SK-N-SH treated with all-trans-retinoic acid at 6 μM for 48 hours (cell line): ENCODE measurements around the gene BNIPL.

Experiments
- ATAC-seq: fragments of 200-7000 bp; cut with Tn5 transposase; 3 replicates; pipeline ENCODE4 v1.9.1; 2020; ENCODE audit warnings: mild to moderate bottlenecking, moderate library complexity
- ARNTL ChIP-seq: fragments of 450-650 bp; formaldehyde crosslinking; IDR thresholded peaks from 2 replicates; pipeline ENCODE4 v1.5.0; 2020; ENCODE audit warnings: low read depth, mild to moderate bottlenecking, moderate library complexity, borderline replicate concordance
- BACH2 ChIP-seq: fragments of 250-450 bp; sonication (Bioruptor Pico); IDR thresholded peaks from 2 replicates; pipeline ENCODE4 v1.9.0; 2021; ENCODE audit warnings: mild to moderate bottlenecking, borderline replicate concordance
- CSDC2 ChIP-seq: fragments of 250-450 bp; sonication (Bioruptor Pico); IDR thresholded peaks from 2 replicates; pipeline ENCODE4 v1.5.0; 2020; ENCODE audit warnings: mild to moderate bottlenecking, moderate library complexity
- ESRRG ChIP-seq: fragments of 250-450 bp; sonication (Bioruptor Pico); IDR thresholded peaks from 2 replicates; pipeline ENCODE4 v1.6.1; 2021; ENCODE audit warnings: mild to moderate bottlenecking
- GLIS3 ChIP-seq: fragments of 250-450 bp; sonication (Bioruptor Pico); IDR thresholded peaks from 2 replicates; pipeline ENCODE4 v1.5.0; 2020; ENCODE audit warnings: mild to moderate bottlenecking, moderate library complexity
- OSR1 ChIP-seq: fragments of 250-450 bp; sonication (Bioruptor Pico); IDR thresholded peaks from 2 replicates; pipeline ENCODE4 v1.8.0; 2022; ENCODE audit warnings: moderate library complexity, mild to moderate bottlenecking, inconsistent platforms
- PPARA ChIP-seq: fragments of 250-450 bp; sonication (Bioruptor Pico); IDR thresholded peaks from 2 replicates; pipeline ENCODE4 v1.5.0; 2020; ENCODE audit warnings: mild to moderate bottlenecking, borderline replicate concordance
- RARB ChIP-seq: fragments of 250-450 bp; sonication (Bioruptor Pico); IDR thresholded peaks from 2 replicates; pipeline ENCODE4 v1.8.0; 2021; ENCODE audit warnings: mild to moderate bottlenecking, moderate library complexity
- SNAI2 ChIP-seq: fragments of 250-450 bp; sonication (Bioruptor Pico); IDR thresholded peaks from 2 replicates; pipeline ENCODE4 v1.5.0; 2020; ENCODE audit warnings: mild to moderate bottlenecking, moderate library complexity
- TCF4 ChIP-seq: fragments of 250-450 bp; sonication (Bioruptor Pico); IDR thresholded peaks from 2 replicates; pipeline ENCODE4 v1.8.0; 2021; ENCODE audit warnings: mild to moderate bottlenecking, moderate library complexity, borderline replicate concordance
- ZC3H10 ChIP-seq: fragments of 250-450 bp; sonication (Bioruptor Pico); IDR thresholded peaks from 2 replicates; pipeline ENCODE4 v1.5.1; 2021; ENCODE audit warnings: mild to moderate bottlenecking, moderate library complexity
- ZFP3 ChIP-seq: fragments of 250-450 bp; sonication (Bioruptor Pico); IDR thresholded peaks from 2 replicates; pipeline ENCODE4 v1.5.0; 2020; ENCODE audit warnings: mild to moderate bottlenecking, moderate library complexity
- ZNF565 ChIP-seq: fragments of 450-650 bp; formaldehyde crosslinking; conservative IDR thresholded peaks from 2 replicates; pipeline ENCODE4 v1.5.0; 2020; ENCODE audit warnings: low read depth, mild to moderate bottlenecking, moderate library complexity
- ZNF70 ChIP-seq: fragments of 450-650 bp; formaldehyde crosslinking; IDR thresholded peaks from 2 replicates; pipeline ENCODE4 v1.5.0; 2020; ENCODE audit warnings: mild to moderate bottlenecking, moderate library complexity
- ZNF8 ChIP-seq: fragments of 450-650 bp; formaldehyde crosslinking; IDR thresholded peaks from 2 replicates; pipeline ENCODE4 v1.5.0; 2020; ENCODE audit warnings: mild to moderate bottlenecking, moderate library complexity
- TF ChIP-seq, protein P1 (sequence below): fragments of 250-450 bp; sonication (Bioruptor Pico); IDR thresholded peaks from 2 replicates; pipeline ENCODE4 v1.5.1; 2020; ENCODE audit warnings: low read depth, mild to moderate bottlenecking, moderate library complexity
- TF ChIP-seq, protein P2 (sequence below): fragments of 250-450 bp; sonication (Bioruptor Pico); IDR thresholded peaks from 2 replicates; pipeline ENCODE4 v1.8.0; 2021; ENCODE audit warnings: low read depth, mild to moderate bottlenecking, moderate library complexity, borderline replicate concordance
- TF ChIP-seq, protein P3 (sequence below): fragments of 250-450 bp; sonication (Bioruptor Pico); IDR thresholded peaks from 2 replicates; pipeline ENCODE4 v1.5.0; 2020; ENCODE audit warnings: mild to moderate bottlenecking, moderate library complexity
- TF ChIP-seq, protein P4 (sequence below): fragments of 250-450 bp; sonication (Bioruptor Pico); IDR thresholded peaks from 2 replicates; pipeline ENCODE4 v1.5.1; 2021; ENCODE audit warnings: mild to moderate bottlenecking, moderate library complexity
- TF ChIP-seq, protein P5 (sequence below): fragments of 250-450 bp; sonication (Bioruptor Pico); IDR thresholded peaks from 2 replicates; pipeline ENCODE4 v1.8.0; 2020; ENCODE audit warnings: mild to moderate bottlenecking, moderate library complexity, borderline replicate concordance

BNIPL gene, protein sequence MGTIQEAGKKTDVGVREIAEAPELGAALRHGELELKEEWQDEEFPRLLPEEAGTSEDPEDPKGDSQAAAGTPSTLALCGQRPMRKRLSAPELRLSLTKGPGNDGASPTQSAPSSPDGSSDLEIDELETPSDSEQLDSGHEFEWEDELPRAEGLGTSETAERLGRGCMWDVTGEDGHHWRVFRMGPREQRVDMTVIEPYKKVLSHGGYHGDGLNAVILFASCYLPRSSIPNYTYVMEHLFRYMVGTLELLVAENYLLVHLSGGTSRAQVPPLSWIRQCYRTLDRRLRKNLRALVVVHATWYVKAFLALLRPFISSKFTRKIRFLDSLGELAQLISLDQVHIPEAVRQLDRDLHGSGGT

DNA sequence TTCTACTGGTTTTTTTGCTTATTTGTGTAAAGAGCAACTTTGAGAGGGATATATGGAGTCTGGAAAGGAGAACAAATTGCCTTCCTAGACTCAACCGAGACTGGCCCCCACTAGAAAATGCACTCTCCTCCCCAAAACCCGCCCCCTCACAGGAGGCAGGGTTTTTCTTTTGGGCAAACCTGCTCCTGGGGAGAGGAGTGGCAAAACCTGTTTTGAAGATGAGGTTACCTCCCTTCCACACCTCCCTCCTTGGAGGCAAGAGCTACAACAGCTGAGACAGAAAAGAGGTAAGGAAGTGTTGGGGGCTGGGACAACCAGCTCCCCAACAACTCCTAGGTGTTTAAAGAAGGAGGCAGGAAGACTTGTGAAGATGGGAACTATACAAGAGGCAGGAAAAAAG lies at the start of gene BNIPL:
Gene BNIPL, plus strand, starts transcription at position 231 of the 400 bp plus-strand sequence. Its CDS starts 140 bp downstream, at position 371.
- TF ChIP-seq CSDC2 (CRISPR knock-in tag) (no peak), BACH2 (CRISPR knock-in tag) (no peak), PPARA (CRISPR knock-in tag) (no peak), GLIS3 (no peak)
- TF ChIP-seq, all 23 proteins: peak for 0
- ATAC-seq: no peak

DNA sequence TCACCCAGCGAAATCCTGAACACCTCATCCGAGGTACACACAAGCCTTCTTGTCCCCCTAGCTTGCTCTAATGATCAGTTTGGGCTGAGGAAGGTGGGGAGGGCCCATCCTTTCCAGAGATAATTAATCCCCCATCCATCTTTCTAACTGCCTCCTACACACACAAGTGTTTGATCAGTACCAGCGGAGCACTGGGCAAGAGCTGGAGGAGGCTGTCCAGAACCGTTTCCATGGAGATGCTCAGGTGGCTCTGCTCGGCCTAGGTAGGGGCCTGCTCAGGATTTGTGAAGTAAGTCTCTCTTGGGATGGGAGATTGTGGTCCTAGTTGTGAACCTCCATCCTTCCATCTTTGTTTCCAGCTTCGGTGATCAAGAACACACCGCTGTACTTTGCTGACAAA lies 48.5 kb upstream of the BNIPL start:
- TF ChIP-seq, protein P1, sequence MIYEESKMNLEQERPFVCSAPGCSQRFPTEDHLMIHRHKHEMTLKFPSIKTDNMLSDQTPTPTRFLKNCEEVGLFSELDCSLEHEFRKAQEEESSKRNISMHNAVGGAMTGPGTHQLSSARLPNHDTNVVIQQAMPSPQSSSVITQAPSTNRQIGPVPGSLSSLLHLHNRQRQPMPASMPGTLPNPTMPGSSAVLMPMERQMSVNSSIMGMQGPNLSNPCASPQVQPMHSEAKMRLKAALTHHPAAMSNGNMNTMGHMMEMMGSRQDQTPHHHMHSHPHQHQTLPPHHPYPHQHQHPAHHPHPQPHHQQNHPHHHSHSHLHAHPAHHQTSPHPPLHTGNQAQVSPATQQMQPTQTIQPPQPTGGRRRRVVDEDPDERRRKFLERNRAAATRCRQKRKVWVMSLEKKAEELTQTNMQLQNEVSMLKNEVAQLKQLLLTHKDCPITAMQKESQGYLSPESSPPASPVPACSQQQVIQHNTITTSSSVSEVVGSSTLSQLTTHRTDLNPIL: no peak
- TF ChIP-seq, protein P2, sequence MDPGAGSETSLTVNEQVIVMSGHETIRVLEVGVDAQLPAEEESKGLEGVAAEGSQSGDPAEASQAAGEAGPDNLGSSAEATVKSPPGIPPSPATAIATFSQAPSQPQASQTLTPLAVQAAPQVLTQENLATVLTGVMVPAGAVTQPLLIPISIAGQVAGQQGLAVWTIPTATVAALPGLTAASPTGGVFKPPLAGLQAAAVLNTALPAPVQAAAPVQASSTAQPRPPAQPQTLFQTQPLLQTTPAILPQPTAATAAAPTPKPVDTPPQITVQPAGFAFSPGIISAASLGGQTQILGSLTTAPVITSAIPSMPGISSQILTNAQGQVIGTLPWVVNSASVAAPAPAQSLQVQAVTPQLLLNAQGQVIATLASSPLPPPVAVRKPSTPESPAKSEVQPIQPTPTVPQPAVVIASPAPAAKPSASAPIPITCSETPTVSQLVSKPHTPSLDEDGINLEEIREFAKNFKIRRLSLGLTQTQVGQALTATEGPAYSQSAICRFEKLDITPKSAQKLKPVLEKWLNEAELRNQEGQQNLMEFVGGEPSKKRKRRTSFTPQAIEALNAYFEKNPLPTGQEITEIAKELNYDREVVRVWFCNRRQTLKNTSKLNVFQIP (CRISPR knock-in tag): no peak
- no peak for ATAC-seq

DNA sequence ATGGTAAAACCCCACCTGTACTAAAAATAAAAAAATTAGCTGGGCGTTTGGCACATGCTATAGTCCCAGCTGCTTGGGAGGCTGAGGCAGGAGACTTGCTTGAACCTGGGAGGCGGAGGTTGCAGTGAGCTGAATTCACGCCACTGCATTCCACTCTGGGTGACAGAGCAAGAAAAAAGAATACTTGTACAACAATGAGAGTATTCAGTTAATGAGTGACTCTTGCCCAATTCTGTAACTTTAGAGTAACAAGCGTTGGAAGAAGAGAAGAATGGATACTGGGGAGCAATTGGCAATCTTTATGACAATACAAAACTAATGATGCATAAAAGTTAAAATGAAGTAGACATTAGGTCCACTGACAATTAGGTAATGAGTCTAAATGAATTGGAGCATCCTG lies 43.8 kb upstream of the BNIPL start:
- no peak for TF ChIP-seq PPARA (CRISPR knock-in tag)
- TF ChIP-seq OSR1 (CRISPR knock-in tag): no peak
- TF ChIP-seq, protein P3, sequence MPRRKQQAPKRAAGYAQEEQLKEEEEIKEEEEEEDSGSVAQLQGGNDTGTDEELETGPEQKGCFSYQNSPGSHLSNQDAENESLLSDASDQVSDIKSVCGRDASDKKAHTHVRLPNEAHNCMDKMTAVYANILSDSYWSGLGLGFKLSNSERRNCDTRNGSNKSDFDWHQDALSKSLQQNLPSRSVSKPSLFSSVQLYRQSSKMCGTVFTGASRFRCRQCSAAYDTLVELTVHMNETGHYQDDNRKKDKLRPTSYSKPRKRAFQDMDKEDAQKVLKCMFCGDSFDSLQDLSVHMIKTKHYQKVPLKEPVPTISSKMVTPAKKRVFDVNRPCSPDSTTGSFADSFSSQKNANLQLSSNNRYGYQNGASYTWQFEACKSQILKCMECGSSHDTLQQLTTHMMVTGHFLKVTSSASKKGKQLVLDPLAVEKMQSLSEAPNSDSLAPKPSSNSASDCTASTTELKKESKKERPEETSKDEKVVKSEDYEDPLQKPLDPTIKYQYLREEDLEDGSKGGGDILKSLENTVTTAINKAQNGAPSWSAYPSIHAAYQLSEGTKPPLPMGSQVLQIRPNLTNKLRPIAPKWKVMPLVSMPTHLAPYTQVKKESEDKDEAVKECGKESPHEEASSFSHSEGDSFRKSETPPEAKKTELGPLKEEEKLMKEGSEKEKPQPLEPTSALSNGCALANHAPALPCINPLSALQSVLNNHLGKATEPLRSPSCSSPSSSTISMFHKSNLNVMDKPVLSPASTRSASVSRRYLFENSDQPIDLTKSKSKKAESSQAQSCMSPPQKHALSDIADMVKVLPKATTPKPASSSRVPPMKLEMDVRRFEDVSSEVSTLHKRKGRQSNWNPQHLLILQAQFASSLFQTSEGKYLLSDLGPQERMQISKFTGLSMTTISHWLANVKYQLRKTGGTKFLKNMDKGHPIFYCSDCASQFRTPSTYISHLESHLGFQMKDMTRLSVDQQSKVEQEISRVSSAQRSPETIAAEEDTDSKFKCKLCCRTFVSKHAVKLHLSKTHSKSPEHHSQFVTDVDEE: no peak
- no peak for TF ChIP-seq ESRRG (CRISPR knock-in tag)
- TF ChIP-seq TCF4 (CRISPR knock-in tag): no peak
- no peak for TF ChIP-seq ZNF565 (CRISPR knock-in tag)
- TF ChIP-seq, protein P4, sequence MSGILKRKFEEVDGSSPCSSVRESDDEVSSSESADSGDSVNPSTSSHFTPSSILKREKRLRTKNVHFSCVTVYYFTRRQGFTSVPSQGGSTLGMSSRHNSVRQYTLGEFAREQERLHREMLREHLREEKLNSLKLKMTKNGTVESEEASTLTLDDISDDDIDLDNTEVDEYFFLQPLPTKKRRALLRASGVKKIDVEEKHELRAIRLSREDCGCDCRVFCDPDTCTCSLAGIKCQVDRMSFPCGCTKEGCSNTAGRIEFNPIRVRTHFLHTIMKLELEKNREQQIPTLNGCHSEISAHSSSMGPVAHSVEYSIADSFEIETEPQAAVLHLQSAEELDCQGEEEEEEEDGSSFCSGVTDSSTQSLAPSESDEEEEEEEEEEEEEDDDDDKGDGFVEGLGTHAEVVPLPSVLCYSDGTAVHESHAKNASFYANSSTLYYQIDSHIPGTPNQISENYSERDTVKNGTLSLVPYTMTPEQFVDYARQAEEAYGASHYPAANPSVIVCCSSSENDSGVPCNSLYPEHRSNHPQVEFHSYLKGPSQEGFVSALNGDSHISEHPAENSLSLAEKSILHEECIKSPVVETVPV (CRISPR knock-in tag): no peak
- no peak for TF ChIP-seq ZNF8 (CRISPR knock-in tag)
- TF ChIP-seq ZNF70 (CRISPR knock-in tag): no peak
- ATAC-seq: no peak

DNA sequence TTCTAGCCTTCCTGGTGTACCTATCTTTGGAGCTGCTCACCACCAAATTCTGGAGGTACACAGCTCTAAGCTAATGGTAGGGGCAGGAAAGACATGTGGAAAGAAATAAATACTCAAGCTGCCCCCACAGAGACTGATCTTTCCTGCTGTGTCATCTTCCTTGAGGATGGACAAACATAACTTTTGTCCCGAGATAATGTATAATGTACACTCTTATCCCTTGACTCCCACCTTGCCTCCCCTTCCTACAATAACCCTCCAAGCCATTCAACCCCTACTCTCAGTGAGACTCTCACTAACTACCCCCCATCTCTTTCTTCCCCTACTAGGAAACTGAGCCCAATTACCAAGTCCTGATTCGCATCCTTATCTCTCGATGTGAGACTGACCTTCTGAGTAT lies 42.1 kb upstream of the BNIPL start:
- no peak for ATAC-seq
- TF ChIP-seq CSDC2 (CRISPR knock-in tag): no peak
- no peak for TF ChIP-seq SNAI2
- TF ChIP-seq BACH2 (CRISPR knock-in tag): no peak
- no peak for TF ChIP-seq RARB
- TF ChIP-seq OSR1 (CRISPR knock-in tag): no peak
- no peak for TF ChIP-seq ZC3H10 (CRISPR knock-in tag)
- TF ChIP-seq, protein P3: no peak
- TF ChIP-seq ARNTL (CRISPR knock-in tag): no peak
- TF ChIP-seq, protein P5, sequence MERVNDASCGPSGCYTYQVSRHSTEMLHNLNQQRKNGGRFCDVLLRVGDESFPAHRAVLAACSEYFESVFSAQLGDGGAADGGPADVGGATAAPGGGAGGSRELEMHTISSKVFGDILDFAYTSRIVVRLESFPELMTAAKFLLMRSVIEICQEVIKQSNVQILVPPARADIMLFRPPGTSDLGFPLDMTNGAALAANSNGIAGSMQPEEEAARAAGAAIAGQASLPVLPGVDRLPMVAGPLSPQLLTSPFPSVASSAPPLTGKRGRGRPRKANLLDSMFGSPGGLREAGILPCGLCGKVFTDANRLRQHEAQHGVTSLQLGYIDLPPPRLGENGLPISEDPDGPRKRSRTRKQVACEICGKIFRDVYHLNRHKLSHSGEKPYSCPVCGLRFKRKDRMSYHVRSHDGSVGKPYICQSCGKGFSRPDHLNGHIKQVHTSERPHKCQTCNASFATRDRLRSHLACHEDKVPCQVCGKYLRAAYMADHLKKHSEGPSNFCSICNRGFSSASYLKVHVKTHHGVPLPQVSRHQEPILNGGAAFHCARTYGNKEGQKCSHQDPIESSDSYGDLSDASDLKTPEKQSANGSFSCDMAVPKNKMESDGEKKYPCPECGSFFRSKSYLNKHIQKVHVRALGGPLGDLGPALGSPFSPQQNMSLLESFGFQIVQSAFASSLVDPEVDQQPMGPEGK: no peak
- TF ChIP-seq TCF4 (CRISPR knock-in tag): no peak
- TF ChIP-seq ZFP3: no peak
- TF ChIP-seq ESRRG (CRISPR knock-in tag): no peak
- TF ChIP-seq, protein P1: no peak
- TF ChIP-seq ZNF8 (CRISPR knock-in tag): no peak
